ENCODE results near the gene SH3BP5L. TPM values are rescaled to one million over a fixed set of nuclear protein-coding genes. Genes with fewer than 3 reads are reported as not detected.
A peak's percentile ranks its signal among the peaks of the same experiment; 100 is the strongest.
"Not testable (repeated sequence)": the region's sequence is repeated elsewhere in the genome, so short reads cannot be mapped to it uniquely, and the experiment has no call there.

The SH3BP5L gene
- total and polyA plus RNA-seq, 2 experiments from 2014 or later = 14.1 to 34.8 TPM

GRCh38 chr1:248831842-248832241 lies 6.1 kb upstream of the SH3BP5L start:
- DNase-seq (ENCODE audit: low read depth in 1 of 2, low spot score in 1 of 2) = no peak
- TF ChIP-seq CTCF (IDR thresholded peaks at IDR 0.05; ENCODE audit: low read depth, low read length) = no peak
- no peak overlapping the region for H3K4me3 ChIP-seq
- H3K9me3 ChIP-seq (ENCODE audit: low read depth) = no peaks in the 10 kb centered on the region
- no peaks in the 10 kb centered on the region for H3K36me3 ChIP-seq
- no peaks in the 10 kb centered on the region for H3K27me3 ChIP-seq
- H3K4me1 ChIP-seq (ENCODE audit: low read depth) = no peaks in the 10 kb centered on the region
- H3K27ac ChIP-seq = no peak overlapping the region

- H3K27me3 ChIP-seq; H3K27ac ChIP-seq; DNase-seq (ENCODE audit: low read depth in 1 of 2, low spot score in 1 of 2); H3K4me3 ChIP-seq; H3K36me3 ChIP-seq; H3K4me1 ChIP-seq (ENCODE audit: low read depth); H3K9me3 ChIP-seq (ENCODE audit: low read depth): not testable (repeated sequence)
Observed at GRCh38 chr1:248830718-248831017, 5.0 kb upstream of the SH3BP5L start.

- H3K4me3 ChIP-seq = no peak overlapping the region
- no peaks in the 10 kb centered on the region for H3K36me3 ChIP-seq
- no peaks in the 10 kb centered on the region for H3K27me3 ChIP-seq
- no peak for TF ChIP-seq CTCF (IDR thresholded peaks at IDR 0.05; ENCODE audit: low read depth, low read length)
- no peaks in the 10 kb centered on the region for H3K9me3 ChIP-seq (ENCODE audit: low read depth)
- peaks cover 6% of the 10 kb centered on the region for H3K4me1 ChIP-seq (ENCODE audit: low read depth)
- DNase-seq (ENCODE audit: low read depth in 1 of 2, low spot score in 1 of 2) = peak in 1 of 2 donors; percentile 93
- no peak overlapping the region for H3K27ac ChIP-seq
Observed at GRCh38 chr1:248828845-248829244, 3.1 kb upstream of the SH3BP5L start.

- TF ChIP-seq CTCF (IDR thresholded peaks at IDR 0.05; ENCODE audit: low read depth, low read length) = no peak
- Histone ChIP-seq H3K4me1 (ENCODE audit: low read depth) (peaks cover 8% of the 10 kb centered on the region), H3K9me3 (ENCODE audit: low read depth) (no peaks in the 10 kb centered on the region), H3K27ac (peak overlapping the region; percentile 93), H3K36me3 (no peaks in the 10 kb centered on the region), H3K27me3 (no peaks in the 10 kb centered on the region), H3K4me3 (peak overlapping the region; percentile 64)
- DNase-seq (ENCODE audit: low read depth in 1 of 2, low spot score in 1 of 2) = no peak
Observed at GRCh38 chr1:248825573-248825908, 174 bp downstream of the SH3BP5L start.

- Histone ChIP-seq H3K4me3 (peak overlapping the region; percentile 64), H3K4me1 (ENCODE audit: low read depth) (peaks cover 8% of the 10 kb centered on the region), H3K9me3 (ENCODE audit: low read depth) (no peaks in the 10 kb centered on the region), H3K36me3 (no peaks in the 10 kb centered on the region), H3K27me3 (no peaks in the 10 kb centered on the region), H3K27ac (peak overlapping the region; percentile 93)
- DNase-seq (ENCODE audit: low read depth in 1 of 2, low spot score in 1 of 2) = peak in 1 of 2 donors; percentile 33
- no peak for TF ChIP-seq CTCF (IDR thresholded peaks at IDR 0.05; ENCODE audit: low read depth, low read length)
Observed at GRCh38 chr1:248825136-248825535, 579 bp downstream of the SH3BP5L start.

- no peak for DNase-seq (ENCODE audit: low read depth in 1 of 2, low spot score in 1 of 2)
- Histone ChIP-seq H3K36me3 (no peaks in the 10 kb centered on the region), H3K4me1 (ENCODE audit: low read depth) (peaks cover 8% of the 10 kb centered on the region), H3K27ac (no peak overlapping the region), H3K9me3 (ENCODE audit: low read depth) (no peaks in the 10 kb centered on the region), H3K4me3 (peak overlapping the region; percentile 64), H3K27me3 (no peaks in the 10 kb centered on the region)
- no peak for TF ChIP-seq CTCF (IDR thresholded peaks at IDR 0.05; ENCODE audit: low read depth, low read length)
Observed at GRCh38 chr1:248824701-248825100, 1.0 kb downstream of the SH3BP5L start.
